KBM-7 (cell line): ENCODE measurements around the gene ZNHIT2.
"Not testable (repeated sequence)": the region's sequence is repeated elsewhere in the genome, so short reads cannot be mapped to it uniquely, and the experiment has no call there.

Experiments
- DNase-seq: peaks from one replicate; pipeline ENCODE4 v3.0.0-alpha.2; 2015
- in situ Hi-C: fragments of 300-500 bp; cut with MboI; formaldehyde crosslinking; loops from 2 replicates; pipeline ENCODE4 v1.14.3; 2020; ENCODE audit warnings: low sequenced_read_pairs, low pct_unique_long_range_greater_than_20kb, mixed read lengths

ZNHIT2 gene

DNA sequence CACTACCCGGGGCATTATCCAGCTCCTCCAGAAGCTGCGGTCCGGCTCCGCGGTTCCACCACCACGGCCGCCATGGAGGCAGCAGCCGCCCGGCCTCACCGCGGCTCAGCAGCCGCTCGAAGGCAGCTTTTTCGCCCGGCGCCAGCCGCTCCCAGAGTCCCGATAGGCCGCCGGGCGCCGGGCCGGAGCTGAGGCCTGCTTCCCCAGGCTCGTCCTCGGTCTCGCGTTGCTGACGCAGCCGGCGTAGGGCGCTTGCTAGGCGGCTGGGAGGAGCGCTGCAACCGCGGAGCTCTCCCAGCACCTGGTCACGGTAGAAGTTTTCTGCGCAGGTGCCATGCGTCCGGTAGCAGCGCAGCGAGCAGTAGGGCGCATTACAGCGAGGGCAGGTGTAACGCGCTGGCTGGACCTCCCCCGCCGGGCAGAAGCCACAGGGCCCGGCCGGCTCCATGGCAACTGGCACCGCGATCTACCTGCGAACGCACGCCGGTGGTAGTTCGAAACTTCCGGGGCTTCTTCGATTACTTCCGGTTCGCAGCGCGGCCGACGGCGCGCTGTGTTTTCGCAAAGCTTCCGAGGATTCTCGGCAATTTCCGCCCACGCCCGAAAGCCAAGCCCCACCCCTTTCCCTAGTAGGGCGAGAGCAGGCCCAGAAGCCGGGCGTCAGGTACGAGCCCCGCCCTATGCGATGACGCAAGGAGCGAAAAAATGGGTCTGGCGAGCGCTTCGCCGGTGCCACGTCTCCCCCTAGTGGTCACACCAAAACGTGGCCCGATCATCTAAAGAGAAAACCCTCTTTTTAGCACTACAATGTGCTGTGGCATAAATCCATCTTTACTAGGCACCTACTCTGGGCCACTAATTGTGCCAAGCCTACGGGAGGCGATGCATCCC, at the start of gene ZNHIT2:
Gene ZNHIT2, minus strand, starts transcription at position 496 of the 891 bp plus-strand sequence. Its CDS starts 48 bp downstream, at position 448.
- in situ Hi-C loops, result no loop called here

DNA sequence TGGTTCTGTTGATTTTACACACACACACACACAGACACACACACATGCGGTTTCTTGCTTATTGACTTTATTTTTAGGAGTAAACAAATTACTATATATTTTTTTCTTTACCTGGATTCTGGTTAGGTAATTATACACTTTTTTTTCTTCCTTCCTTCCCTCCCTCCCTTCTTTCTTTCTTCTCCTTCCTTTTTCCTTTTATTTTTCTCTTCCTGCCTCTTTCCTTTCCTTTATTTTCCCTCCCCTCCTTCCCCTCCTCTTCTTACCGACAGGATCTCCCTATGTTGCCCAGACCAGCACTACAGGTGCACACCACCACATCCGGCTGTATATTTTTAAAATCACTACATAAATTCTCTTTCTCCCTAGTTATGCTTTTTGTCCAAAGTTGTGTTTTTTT, 49.4 kb upstream of the ZNHIT2 start:
- in situ Hi-C loops, result no loop called here

More for the DNA sequence above, at the start of gene ZNHIT2:
- DNase-seq, result peak; percentile 99

DNA sequence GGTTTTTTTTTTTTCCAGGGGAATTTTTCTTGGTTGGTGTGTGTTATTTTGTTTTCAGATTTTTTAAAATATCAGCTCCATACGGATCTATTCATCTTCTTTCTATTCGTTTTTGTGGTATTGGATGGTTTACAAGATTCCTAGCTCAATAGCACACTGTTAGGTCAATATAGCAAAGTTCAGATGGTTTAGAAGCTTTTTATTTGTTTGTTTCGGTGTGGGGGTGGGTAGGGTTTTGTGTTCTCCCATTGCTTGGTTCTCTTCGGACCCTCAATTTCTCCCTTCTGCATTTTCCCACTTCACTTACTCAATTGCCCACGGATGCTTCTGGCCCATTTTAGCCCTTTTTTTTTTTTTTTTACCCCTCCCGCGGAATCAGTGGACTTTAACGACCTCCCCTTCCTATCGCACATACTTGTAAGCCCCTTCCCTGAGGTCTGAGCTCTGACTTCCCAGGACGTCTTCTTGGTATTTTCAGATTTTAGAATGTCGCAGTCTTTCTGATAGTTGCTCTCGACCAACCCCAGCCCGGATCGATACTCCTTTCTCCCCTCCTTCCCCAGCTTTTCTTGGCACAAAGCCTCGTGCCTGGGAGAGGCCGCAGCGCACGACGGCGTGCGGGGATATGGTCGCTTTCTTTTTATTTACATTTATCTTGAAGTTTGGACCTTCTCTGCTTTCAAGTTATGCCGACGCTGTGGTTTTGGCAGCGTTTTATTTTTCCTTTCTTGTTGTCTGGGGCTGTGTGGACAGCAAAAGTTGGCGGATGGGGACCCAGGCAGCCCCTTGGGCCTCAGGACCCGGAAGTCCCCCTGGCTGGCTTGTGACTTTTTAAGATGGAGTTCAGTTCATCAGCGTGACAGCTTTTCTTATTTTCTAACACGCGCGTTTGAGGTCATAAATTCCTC, 48.2 kb upstream of the ZNHIT2 start:
- in situ Hi-C loops, result no loop called here
- no peak for DNase-seq

More for the DNA sequence above, 49.4 kb upstream of the ZNHIT2 start:
- no peak for DNase-seq

DNA sequence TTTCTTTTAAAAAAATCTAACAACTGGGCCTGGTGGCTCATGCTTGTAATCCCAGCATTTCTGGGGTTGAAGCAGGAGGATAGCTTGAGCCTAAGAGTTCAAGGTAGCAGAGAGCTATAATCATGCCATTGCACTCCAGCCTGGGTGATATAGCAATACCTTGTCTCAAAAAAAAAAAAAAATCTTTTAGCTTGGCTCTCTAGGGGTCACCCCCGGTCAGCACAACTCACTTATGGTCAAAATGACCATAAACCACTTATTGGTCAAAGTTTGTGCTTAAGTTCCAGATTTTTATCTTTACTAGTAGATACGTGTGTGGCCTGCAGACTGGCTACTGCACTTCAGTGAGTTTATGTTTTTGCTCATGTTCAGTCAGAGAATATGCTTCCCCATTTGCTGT, 46.2 kb upstream of the ZNHIT2 start:
- in situ Hi-C loops, result no loop called here
- DNase-seq, result no peak

DNA sequence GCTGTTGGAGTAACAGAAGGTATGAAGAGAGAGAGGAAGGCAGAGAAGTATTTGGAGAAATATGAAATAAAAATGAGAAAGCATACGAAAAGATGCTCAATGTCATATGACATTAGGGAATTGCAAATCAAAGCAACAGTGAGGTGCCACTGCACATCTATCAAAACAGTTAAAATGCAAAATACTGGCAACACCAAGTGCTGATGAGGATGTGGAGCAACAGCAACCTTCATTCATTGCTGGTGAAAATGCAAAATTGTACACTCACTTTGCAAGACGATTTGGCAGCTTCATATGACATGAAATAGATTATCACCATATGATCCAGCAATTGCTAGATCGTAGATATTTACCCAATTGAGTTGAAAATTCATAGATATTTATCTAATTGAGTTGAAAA, 43.1 kb upstream of the ZNHIT2 start:
- no peak for DNase-seq
- in situ Hi-C loops, result no loop called here

DNA sequence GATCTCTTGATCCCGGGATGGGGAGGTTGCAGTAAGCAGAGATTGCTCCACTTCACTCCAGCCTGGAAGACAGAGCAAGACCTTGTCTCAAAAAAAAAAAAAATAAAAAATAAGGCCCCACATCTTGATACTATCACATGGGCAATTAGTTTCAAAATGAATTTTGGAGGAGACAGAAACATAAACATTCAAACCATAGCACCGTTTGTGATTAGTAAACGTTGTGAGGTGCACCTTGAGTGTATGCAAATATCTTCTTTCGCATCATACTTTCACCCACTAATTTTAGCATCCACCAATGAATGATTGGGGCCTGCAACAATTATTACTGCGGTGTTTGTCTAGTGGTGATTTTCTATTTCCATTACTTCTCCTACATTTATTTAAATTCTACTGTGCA, 41.5 kb upstream of the ZNHIT2 start:
- in situ Hi-C loops, result no loop called here
- DNase-seq, result no peak

DNA sequence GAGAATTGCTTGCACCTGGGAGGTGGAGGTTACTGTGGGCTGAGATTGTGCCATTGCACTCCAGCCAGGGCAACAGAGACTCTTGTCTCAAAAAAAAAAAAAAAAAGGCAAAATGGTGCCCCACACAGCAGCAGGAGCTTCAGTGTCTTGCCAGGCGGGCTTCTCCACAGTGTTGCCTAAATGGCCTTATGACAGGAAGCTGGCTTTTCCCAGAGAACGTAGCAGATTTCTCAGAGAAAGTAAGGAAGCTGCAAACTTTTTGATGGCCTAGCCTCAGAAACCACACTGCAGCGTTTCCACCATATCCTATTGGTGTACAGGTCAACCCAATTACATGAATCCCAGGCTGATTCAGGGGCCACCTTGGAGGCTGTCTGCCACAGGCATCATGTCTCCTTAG, 39.8 kb upstream of the ZNHIT2 start:
- in situ Hi-C loops, result no loop called here
- no peak for DNase-seq

DNA sequence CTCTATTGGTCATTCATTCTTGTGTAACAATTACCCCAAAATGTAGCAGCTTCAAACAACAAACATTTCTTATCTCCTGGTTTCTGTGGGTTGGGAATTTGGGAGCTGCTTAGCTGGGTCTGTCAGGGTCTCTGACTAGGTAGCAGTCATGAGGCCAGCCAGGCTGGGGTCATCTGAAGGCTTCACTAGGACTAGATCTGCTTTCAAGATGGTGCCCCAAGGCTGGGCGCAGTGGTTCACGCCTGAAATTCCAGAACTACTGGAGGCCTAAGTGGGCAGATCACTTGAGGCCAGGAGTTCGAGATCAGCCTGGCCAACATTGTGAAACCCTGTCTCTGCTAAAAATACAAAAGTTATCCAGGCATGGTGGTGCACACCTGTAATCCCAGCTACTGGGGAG, 39.4 kb upstream of the ZNHIT2 start:
- no peak for DNase-seq
- in situ Hi-C loops, result no loop called here

DNA sequence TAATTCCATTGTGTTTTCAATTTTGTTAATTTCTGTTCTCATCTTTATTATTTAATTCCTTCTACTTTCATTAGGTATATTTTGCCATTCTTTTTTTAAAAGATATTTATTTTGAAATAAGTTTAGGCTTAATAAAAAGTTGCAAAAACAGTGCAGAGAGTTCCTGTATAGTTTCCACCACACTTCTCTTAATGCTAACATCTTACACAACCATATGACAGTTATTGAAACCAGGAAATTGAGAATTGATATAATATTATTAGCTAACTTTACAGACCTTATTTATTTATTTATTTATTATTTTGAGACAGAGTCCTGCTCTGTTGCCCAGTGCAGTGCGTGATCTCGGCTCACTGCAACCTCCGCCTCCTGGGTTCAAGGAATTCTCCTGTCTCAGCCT, 38.8 kb upstream of the ZNHIT2 start:
- no peak for DNase-seq
- in situ Hi-C loops, result no loop called here

DNA sequence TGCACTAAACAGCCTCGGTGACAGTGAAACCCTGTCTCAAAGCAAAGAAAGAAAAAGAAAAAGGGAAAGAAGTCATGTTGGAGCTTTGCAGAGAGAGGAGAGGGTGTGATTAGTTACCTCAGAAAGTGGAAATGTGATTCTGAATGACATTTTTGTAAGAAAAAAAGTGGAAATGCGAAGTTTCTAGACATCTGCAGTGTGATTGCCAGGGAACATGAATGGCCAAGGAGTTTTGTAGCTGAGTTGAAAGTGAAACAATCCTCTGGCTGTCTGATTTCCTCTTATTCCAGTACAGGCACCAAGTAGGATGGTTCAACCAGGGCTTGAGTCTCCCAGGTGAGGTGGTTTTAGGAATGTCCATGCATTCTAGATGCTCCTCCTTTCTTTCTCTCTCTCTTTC, 34.6 kb upstream of the ZNHIT2 start:
- in situ Hi-C loops, result no loop called here
- DNase-seq, result no peak

DNA sequence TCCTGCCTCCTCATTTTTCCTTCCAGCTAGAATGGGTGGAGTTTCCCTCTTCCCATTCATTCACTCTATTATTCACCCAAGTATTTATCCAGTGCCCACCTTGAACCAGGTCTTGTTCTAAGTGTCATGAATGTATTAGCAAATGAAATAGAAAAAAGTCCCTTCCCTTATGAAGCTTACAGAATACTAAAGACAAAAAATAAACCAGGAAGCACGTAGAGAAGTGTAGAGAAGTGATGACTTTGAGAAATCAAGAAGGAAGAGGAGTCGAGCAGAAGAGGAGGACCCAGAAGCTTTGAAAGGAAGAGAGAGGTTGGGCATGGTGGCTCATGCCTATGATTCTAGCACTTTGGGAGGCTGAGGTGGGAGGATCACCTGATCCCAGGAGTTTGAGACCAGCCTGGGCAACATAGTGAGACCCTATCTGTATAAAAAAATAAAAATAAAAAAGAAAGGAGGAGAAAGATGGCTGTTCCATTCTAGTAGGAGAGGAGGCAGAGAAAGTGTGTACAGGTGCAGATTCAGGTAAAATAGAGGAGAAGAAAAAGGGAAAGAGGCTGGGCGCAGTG, 33.9 kb upstream of the ZNHIT2 start:
- DNase-seq, result no peak
- in situ Hi-C loops, result no loop called here

DNA sequence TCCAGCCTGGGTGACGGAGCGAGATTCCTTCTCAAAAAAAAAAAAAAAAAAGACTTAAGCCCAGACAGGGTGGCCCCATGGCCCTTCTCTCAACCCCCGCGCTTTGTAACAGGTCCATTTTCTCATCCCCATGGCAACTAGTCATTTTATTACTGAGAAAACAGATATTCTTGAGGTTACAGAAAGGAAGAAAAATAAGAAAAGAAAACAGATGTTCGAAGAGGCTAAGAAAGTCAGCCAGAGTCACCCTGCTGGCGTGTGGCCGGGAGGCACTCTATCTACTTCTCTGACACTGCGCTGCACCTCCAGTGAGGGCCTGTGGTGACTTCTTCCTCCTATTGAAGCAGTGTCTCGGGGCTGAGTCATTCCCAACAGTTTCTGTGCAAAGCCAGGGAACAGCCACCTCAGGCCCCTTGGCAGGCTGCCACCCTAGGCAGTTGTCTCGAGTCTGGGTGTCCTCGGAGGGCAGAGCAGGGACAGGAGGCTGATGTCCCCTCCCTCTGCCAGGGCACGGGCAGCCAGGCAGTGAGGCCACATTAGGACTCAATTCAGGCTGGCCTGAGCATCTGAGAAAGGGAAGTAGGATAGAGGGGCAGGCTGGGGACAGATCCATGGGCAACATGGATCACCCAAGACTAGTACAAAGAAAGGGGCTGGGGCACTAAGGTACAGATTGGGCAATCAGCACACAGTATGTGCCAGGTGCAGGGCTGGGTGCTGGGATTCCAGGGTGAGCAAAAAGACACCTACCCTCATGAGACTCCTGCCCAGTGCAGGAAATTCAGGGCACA, 33.2 kb upstream of the ZNHIT2 start:
- in situ Hi-C loops, result no loop called here
- DNase-seq, result peak; percentile 91

DNA sequence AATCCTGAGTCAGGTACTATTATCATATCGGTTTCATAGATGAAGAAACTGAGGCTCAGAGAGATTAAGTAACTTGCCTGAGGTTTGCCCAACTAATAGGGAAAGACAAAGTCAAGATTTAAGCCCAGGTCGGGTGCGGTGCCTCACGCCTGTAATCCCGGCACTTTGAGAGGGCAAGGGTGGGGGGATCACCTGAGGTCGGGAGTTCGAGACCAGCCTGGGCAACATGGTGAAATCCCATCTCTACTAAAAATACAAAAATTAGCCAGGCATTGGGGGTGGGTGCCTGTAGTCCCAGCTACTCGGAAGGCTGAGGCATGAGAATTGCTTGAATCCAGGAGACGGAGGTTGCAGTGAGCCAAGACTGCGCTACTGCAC, 32.6 kb upstream of the ZNHIT2 start:
- DNase-seq, in situ Hi-C loops: not testable (repeated sequence)

DNA sequence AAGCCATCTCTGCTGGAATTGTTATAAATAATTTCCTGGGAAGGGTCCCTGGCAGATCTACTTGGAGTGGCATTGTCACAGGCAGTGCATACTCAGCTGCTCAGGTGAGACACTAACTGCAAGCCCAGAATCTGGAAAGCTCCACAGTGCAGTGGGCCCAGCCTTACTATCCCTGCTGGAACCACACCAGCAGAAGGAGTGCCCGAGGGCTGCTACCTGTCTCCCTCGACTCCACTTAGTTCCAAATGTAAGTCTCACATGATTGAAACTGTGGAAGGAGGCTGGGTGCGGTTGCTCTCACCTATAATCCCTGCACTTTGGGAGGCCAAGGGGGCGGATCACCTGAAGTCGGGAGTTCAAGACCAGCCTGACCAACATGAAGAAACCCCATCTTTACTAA, 31.2 kb upstream of the ZNHIT2 start:
- in situ Hi-C loops, result no loop called here
- no peak for DNase-seq

DNA sequence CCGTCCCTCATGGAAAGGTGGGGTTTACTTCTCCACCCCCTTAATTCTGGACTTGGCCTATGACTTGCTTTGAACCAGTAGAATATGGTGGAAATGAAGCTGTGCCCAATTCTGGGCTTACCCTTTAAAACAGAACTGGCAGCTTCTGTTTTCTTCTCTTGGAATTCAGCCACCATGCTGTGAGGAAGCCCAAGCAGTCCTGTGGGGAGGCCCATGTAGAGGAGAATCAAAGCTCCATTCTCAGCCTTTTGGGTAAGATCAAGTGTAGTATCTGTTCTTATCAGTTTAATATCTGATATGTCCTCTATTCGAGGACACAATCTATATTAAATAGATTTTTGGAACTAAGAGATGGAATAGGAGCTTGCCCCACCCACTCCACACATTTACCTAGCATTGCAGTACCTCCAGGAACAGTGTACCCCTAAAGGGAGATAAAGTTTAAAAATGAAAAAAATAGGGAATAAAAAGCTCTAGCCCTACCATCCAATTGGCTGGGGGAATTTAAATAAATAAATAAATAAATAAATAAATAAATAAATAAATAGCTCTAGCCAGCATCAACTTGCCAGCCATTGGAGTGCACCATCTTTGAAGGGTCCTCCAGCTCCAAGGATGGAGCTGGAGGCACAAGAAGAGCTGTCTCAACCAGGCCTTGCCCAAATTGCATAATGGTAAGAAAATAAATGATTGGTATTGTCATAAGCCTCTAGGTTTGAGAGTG, 30.0 kb upstream of the ZNHIT2 start:
- no peak for DNase-seq
- in situ Hi-C loops, result no loop called here

DNA sequence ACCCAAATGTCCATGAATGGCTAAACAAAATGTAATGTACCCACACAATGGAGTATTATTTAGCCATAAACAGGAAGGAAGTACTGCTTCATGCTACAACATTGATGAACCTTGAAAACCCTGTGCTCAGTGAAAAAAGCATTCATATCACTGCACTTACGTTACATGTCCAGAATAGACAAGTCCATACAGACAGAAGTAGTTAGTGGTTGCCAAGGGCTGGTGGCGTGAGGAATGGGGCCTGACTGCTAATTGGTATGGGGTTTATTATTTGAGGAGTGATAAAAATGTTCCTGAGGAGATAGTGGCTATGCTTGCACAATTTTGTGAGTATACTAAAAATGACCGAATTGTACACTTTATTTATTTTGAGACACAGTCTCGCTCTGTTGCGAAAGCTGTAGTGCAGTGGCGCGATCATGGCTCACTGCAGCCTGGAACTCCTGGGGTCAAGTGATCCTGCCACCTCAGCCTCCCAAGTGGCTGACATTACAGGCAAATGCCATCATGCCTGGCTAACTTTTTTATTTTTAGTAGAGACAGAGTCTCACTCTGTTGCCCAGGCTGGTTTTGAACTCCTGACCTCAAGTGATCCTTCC, 24.5 kb upstream of the ZNHIT2 start:
- no peak for DNase-seq
- in situ Hi-C loops, result no loop called here

DNA sequence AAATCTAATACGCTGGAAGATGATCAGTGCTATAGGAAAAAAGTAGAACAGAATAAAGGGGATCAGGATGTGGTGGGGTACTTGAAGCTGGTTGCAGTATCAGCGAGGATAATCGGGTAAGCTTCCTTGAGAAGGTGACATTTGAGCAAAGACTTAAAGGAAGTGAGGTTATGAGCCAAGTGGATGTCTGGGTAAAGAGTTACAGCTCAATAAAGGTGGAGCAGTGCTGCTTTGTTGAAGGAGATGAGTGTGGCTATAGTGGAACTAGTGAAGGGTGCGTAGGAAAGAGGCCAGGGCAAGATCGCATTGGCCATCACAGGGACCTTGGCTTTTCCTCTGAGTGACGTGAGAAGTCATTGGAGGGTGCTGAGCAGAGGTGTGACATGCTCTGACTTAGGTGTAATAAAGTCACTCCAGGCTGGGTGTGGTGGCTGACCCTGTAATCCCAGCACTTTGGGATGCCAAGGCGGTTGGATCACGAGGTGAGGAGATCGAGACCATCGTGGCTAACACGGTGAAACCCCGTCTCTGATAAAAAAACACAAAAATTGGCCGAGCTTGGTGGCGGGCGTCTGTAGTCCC, 19.1 kb upstream of the ZNHIT2 start:
- DNase-seq, result no peak
- in situ Hi-C loops, result no loop called here

DNA sequence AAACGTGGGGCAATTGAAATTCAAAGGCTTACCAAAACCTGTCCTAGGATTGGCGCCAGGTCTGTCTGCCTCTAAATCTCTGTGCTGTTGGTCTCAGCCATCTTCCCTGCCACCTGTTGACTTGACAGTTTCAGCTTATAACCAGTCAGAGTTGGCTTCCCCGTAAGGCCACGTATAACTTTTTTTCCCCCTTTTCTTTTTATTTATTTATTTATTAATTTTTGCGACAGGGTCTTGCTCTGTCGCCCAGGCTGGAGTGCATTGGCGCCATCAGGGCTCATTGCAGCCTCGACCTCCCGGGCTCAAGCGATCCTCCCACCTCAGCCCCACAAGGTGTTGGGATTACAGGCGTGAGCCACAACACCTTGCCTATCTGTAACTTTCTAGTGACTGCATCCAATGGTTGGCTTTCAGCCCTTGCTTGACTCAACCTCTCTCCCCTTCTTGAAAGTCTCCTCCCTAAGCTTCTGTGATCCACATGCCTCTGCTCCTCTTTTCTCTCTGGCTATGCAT, 18.2 kb upstream of the ZNHIT2 start:
- in situ Hi-C loops, result no loop called here
- no peak for DNase-seq
